Right atrium auricular region (tissue), 2 donors: ENCODE measurements around the gene STARD13. TPM values are rescaled to one million over a fixed set of nuclear protein-coding genes. Genes with fewer than 3 reads are reported as not detected.

Experiments
- DNase-seq: peaks from one replicate; pipeline ENCODE4 v3.0.0-alpha.2; 2019; ENCODE audit warnings: low spot score
- H3K27ac ChIP-seq, 2 donors: fragments of 200-600 bp; sonication (generic); 1 replicate in 1 of 2; 2 replicates in 1 of 2; pipeline ENCODE4 v1.5.1; 2016 to 2019
- H3K27me3 ChIP-seq, 2 donors: fragments of 200-600 bp; sonication (generic); one replicate each; pipeline versions ENCODE4 v1.5.1 to v1.6.0; 2017 to 2019
- H3K36me3 ChIP-seq: fragments of 200-600 bp; sonication (generic); one replicate; pipeline ENCODE4 v1.5.1; 2016
- H3K4me1 ChIP-seq, 2 donors: fragments of 200-600 bp; sonication (generic); one replicate each; pipeline versions ENCODE4 v1.5.1 to v1.6.0; 2017 to 2019
- H3K4me3 ChIP-seq, 2 donors: fragments of 200-600 bp; sonication (generic); 1 replicate in 1 of 2; 2 replicates in 1 of 2; pipeline ENCODE4 v1.5.1; 2017 to 2019; ENCODE audit warnings: mild to moderate bottlenecking in 1 of 2, moderate library complexity in 1 of 2
- H3K9me3 ChIP-seq, 2 donors: fragments of 200-600 bp; sonication (generic); one replicate each; pipeline ENCODE4 v1.5.1; 2019
- CTCF ChIP-seq, 2 donors: fragments of 200-600 bp; sonication (generic); IDR thresholded peaks; one replicate each; pipeline ENCODE4 v1.5.1; 2019; ENCODE audit warnings: antibody characterized with exemption in 2 of 2
- total RNA-seq, 2 donors: library from RNA; depleted of rRNA; stranded (reverse); fragments of >200 nt; gene quantifications; one replicate each; pipeline ENCODE4 v1.1.0, GENCODE V29; 2016

The STARD13 gene
- total RNA-seq, 2 donors from 2014 or later: 21.6 to 23.3 TPM

GRCh38 chr13:33261387-33262061, 24.0 kb downstream of the STARD13 start:
- Histone ChIP-seq H3K9me3 (no peaks in the 10 kb centered on the region), H3K27me3 (no peaks in the 10 kb centered on the region), H3K4me1 (peaks cover 0 to 92% of the 10 kb centered on the region in 2 donors), H3K27ac (peak overlapping the region; percentile 57 to 84), H3K4me3 (no peak overlapping the region), H3K36me3 (no peaks in the 10 kb centered on the region)
- no peak for DNase-seq
- TF ChIP-seq CTCF (IDR thresholded peaks at IDR 0.05): no peak

GRCh38 chr13:33260168-33261098, 25.1 kb downstream of the STARD13 start:
- TF ChIP-seq CTCF (IDR thresholded peaks at IDR 0.05): no peak
- peak overlapping the region; percentile 57 to 84 for H3K27ac ChIP-seq

GRCh38 chr13:33259296-33259695, 26.3 kb downstream of the STARD13 start:
- DNase-seq: no peak
- Histone ChIP-seq H3K27me3 (no peaks in the 10 kb centered on the region), H3K27ac (peak overlapping the region; percentile 36 to 84), H3K36me3 (no peaks in the 10 kb centered on the region), H3K9me3 (no peaks in the 10 kb centered on the region), H3K4me1 (peaks cover 0 to 95% of the 10 kb centered on the region in 2 donors), H3K4me3 (no peak overlapping the region)
- no peak for TF ChIP-seq CTCF (IDR thresholded peaks at IDR 0.05)

More at GRCh38 chr13:33260168-33261098, 25.1 kb downstream of the STARD13 start:
- Histone ChIP-seq H3K4me1 (peaks cover 0 to 94% of the 10 kb centered on the region in 2 donors), H3K9me3 (no peaks in the 10 kb centered on the region), H3K36me3 (no peaks in the 10 kb centered on the region), H3K4me3 (no peak overlapping the region), H3K27me3 (no peaks in the 10 kb centered on the region)
- no peak for DNase-seq

GRCh38 chr13:33258808-33259193, 26.8 kb downstream of the STARD13 start:
- H3K27ac ChIP-seq: peak overlapping the region; percentile 36 to 84
- peaks cover 0 to 95% of the 10 kb centered on the region in 2 donors for H3K4me1 ChIP-seq
- no peak for DNase-seq
- no peak for TF ChIP-seq CTCF (IDR thresholded peaks at IDR 0.05)
- no peaks in the 10 kb centered on the region for H3K27me3 ChIP-seq
- H3K4me3 ChIP-seq: no peak overlapping the region
- H3K36me3 ChIP-seq: no peaks in the 10 kb centered on the region
- H3K9me3 ChIP-seq: no peaks in the 10 kb centered on the region

GRCh38 chr13:33257841-33258807, 27.4 kb downstream of the STARD13 start:
- Histone ChIP-seq H3K4me1 (peaks cover 0 to 95% of the 10 kb centered on the region in 2 donors), H3K4me3 (no peak overlapping the region), H3K27me3 (no peaks in the 10 kb centered on the region), H3K9me3 (no peaks in the 10 kb centered on the region), H3K27ac (peak overlapping the region; percentile 36 to 84), H3K36me3 (no peaks in the 10 kb centered on the region)
- no peak for TF ChIP-seq CTCF (IDR thresholded peaks at IDR 0.05)
- DNase-seq: no peak
